ENCODE data around the gene RNF222. TPM values are rescaled to one million over a fixed set of nuclear protein-coding genes. Genes with fewer than 3 reads are reported as not detected.

Gene RNF222
- total RNA-seq, 1 donor from 2014 or later, result not detected

DNA sequence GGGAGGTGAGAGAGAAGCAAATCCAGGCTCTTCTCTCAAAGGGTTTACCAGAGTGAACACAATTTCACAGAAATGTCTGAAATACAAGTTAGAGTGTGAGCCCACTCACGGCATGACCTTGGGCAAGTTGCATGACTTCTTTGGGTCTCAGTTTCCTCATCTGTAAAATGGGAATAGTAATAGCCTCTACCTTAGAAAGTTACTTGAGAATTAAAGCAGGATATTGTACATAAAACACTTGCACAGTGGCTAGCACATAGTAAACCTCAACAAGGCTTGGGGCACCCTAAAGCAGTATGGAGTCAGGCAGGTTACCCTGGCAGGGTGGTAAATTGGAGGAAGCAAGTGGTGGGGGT, 13.2 kb upstream of the RNF222 start:
- no peaks in the 10 kb centered on the region for H3K36me3 ChIP-seq (ENCODE audit: control insufficient read depth, insufficient read depth, low read length)
- TF ChIP-seq, protein P1, sequence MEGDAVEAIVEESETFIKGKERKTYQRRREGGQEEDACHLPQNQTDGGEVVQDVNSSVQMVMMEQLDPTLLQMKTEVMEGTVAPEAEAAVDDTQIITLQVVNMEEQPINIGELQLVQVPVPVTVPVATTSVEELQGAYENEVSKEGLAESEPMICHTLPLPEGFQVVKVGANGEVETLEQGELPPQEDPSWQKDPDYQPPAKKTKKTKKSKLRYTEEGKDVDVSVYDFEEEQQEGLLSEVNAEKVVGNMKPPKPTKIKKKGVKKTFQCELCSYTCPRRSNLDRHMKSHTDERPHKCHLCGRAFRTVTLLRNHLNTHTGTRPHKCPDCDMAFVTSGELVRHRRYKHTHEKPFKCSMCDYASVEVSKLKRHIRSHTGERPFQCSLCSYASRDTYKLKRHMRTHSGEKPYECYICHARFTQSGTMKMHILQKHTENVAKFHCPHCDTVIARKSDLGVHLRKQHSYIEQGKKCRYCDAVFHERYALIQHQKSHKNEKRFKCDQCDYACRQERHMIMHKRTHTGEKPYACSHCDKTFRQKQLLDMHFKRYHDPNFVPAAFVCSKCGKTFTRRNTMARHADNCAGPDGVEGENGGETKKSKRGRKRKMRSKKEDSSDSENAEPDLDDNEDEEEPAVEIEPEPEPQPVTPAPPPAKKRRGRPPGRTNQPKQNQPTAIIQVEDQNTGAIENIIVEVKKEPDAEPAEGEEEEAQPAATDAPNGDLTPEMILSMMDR (IDR thresholded peaks at IDR 0.05; ENCODE audit: insufficient read depth, low read length, poor library complexity, severe bottlenecking), result no peak
- H3K4me3 ChIP-seq (ENCODE audit: low read depth, low read length), result no peak overlapping the region
- peaks cover 2% of the 10 kb centered on the region for H3K27me3 ChIP-seq (ENCODE audit: control insufficient read depth, insufficient read depth, low read length)
- DNase-seq (ENCODE audit: low read depth), result no peak

DNA sequence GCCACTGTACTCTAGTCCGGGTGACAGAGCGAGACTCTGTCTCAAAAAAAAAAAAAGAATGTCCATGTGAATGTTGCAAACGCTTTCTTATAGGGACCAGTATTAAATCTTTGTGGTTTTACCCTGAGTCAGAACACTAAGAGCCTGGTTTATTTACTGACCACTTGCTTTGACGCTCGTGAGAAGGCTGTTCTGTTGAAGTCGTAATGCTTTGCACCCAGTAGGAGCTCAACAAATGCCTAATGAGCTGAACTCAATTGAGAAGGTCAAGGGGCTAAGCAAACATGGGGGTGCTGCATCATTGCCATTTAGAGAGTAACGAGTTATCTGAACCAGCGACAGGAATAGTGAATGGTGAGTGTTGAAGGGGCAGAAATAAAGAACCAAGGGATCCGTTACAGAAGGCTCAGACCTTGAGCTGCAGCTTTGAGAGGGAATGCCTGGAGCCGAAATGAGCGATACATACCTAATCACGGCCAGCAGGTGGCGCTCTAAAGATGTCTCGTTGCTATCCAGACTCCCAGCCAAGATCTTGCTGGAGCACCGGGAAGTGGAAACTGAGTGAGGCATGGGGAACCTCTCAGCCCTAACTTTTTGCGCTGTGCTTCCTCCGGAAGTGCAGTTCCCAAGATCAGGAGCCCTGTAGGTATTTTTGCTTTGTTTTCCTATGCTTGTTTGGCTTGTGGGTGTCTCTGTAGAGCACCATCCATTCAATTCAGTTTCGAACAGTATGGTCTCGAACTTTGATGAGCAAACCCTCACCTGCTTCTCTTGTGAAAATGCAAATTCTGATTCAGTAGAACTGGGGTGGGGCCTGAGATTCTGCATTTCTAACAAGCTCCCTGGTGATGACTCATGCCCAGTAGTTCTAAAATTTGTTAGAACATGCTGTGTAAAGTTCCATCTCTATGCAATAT, 12.6 kb upstream of the RNF222 start:
- H3K27me3 ChIP-seq (ENCODE audit: control insufficient read depth, insufficient read depth, low read length), result peaks cover 2% of the 10 kb centered on the region
- H3K36me3 ChIP-seq (ENCODE audit: control insufficient read depth, insufficient read depth, low read length), result no peaks in the 10 kb centered on the region
- no peak for DNase-seq (ENCODE audit: low read depth)
- TF ChIP-seq, protein P1 (IDR thresholded peaks at IDR 0.05; ENCODE audit: insufficient read depth, low read length, poor library complexity, severe bottlenecking), result peak; percentile 82
- no peak overlapping the region for H3K4me3 ChIP-seq (ENCODE audit: low read depth, low read length)

GRCh38 chr17:8408371-8408770, 10.7 kb upstream of the RNF222 start:
- H3K27me3 ChIP-seq (ENCODE audit: control insufficient read depth, insufficient read depth, low read length), result peaks cover 2% of the 10 kb centered on the region
- TF ChIP-seq, protein P1 (IDR thresholded peaks at IDR 0.05; ENCODE audit: insufficient read depth, low read length, poor library complexity, severe bottlenecking), result no peak
- H3K36me3 ChIP-seq (ENCODE audit: control insufficient read depth, insufficient read depth, low read length), result no peaks in the 10 kb centered on the region
- DNase-seq (ENCODE audit: low read depth), result no peak
- H3K4me3 ChIP-seq (ENCODE audit: low read depth, low read length), result no peak overlapping the region

DNA sequence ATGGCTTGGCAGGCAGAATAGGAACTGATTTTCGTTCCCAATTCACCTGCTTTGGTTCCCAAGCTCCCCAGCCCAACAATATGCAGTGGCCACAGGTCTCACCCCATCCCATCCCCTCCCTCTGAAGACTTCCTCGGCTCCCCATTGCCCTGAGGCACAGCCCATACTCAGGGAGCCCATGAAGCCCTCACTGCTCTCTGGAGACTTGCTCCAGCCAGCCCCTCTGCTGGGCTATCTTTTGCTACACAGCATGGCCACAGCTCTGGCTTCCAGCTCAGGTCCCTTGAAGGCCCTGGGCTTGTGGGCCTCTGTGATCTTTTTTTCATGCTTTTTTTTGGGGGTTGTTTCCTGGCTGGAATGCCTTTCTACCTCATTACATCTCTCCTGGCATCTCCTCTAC, 8.5 kb upstream of the RNF222 start:
- TF ChIP-seq, protein P1 (IDR thresholded peaks at IDR 0.05; ENCODE audit: insufficient read depth, low read length, poor library complexity, severe bottlenecking), result no peak
- Histone ChIP-seq H3K4me3 (ENCODE audit: low read depth, low read length) (no peak overlapping the region), H3K27me3 (ENCODE audit: control insufficient read depth, insufficient read depth, low read length) (no peaks in the 10 kb centered on the region), H3K36me3 (ENCODE audit: control insufficient read depth, insufficient read depth, low read length) (no peaks in the 10 kb centered on the region)
- DNase-seq (ENCODE audit: low read depth), result no peak

- TF ChIP-seq, protein P1 (IDR thresholded peaks at IDR 0.05; ENCODE audit: insufficient read depth, low read length, poor library complexity, severe bottlenecking), result no peak
- no peak for DNase-seq (ENCODE audit: low read depth)
- Histone ChIP-seq H3K27me3 (ENCODE audit: control insufficient read depth, insufficient read depth, low read length) (no peaks in the 10 kb centered on the region), H3K36me3 (ENCODE audit: control insufficient read depth, insufficient read depth, low read length) (no peaks in the 10 kb centered on the region), H3K4me3 (ENCODE audit: low read depth, low read length) (no peak overlapping the region)
Measured at GRCh38 chr17:8405499-8406016, 7.9 kb upstream of the RNF222 start.
